Gastrocnemius medialis (tissue), 4 donors: ENCODE measurements around the gene C1QTNF6.

Experiments used
- CTCF ChIP-seq, 5 experiments: fragments of 450-650 bp in 3 of 5; fragments of 200-600 bp in 2 of 5; sonication (generic) in 2 of 5; IDR thresholded peaks in 4 of 5; conservative IDR thresholded peaks in 1 of 5; 1 replicate in 4 of 5; 2 replicates in 1 of 5; pipeline ENCODE4 v1.5.1; 2016 to 2019; ENCODE audit warnings: antibody characterized with exemption in 5 of 5, mild to moderate bottlenecking in 3 of 5, moderate library complexity in 3 of 5
- POLR2A ChIP-seq, 2 donors: fragments of 450-650 bp; IDR thresholded peaks; one replicate each; pipeline ENCODE4 v1.6.1; 2017; ENCODE audit warnings: antibody characterized with exemption in 2 of 2, mild to moderate bottlenecking in 2 of 2, moderate library complexity in 2 of 2

- TF ChIP-seq CTCF (IDR thresholded peaks at IDR 0.05 in 4 of 5, conservative IDR thresholded peaks at IDR 0.05 in 1 of 5) (no peak), POLR2A (IDR thresholded peaks at IDR 0.05) (no peak)
These were observed 25.6 kb downstream of the C1QTNF6 start for GRCh38 chr22:37162221-37163095.
